ENCODE measurements around the gene FSTL1.

FSTL1 gene

DNA sequence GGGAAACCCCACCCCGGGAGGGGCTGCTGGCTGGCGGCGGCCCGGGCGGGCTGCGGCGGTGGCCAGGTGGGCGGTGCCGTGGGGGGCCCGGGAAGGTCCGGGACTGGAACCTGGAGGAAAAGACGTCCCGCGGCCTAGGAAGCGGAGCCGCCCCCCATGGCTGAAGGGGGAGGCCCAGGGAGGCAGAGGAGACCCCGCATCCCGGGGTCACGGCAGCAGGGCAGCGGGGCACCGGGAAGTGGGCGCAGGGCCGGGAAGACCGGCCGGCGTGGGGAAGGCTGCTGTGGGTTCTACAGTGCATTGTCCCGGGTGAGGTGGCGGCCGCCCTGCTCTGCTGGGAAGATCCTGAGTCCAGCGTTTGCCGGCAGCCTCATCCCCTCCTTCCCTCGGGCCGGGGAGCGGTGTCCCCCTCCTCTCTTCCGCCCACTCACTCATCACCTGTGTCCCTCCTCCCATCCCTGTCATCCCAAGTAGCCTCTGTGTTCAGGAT, 525 bp upstream of the FSTL1 start (continued):
- TF ChIP-seq, protein P1, sequence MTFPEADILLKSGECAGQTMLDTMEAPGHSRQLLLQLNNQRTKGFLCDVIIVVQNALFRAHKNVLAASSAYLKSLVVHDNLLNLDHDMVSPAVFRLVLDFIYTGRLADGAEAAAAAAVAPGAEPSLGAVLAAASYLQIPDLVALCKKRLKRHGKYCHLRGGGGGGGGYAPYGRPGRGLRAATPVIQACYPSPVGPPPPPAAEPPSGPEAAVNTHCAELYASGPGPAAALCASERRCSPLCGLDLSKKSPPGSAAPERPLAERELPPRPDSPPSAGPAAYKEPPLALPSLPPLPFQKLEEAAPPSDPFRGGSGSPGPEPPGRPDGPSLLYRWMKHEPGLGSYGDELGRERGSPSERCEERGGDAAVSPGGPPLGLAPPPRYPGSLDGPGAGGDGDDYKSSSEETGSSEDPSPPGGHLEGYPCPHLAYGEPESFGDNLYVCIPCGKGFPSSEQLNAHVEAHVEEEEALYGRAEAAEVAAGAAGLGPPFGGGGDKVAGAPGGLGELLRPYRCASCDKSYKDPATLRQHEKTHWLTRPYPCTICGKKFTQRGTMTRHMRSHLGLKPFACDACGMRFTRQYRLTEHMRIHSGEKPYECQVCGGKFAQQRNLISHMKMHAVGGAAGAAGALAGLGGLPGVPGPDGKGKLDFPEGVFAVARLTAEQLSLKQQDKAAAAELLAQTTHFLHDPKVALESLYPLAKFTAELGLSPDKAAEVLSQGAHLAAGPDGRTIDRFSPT (tag by site-specific recombination; IDR thresholded peaks at IDR 0.05) = peak; percentile 74; the same call in 1 of the 2 replicates
- TF ChIP-seq, protein P2, sequence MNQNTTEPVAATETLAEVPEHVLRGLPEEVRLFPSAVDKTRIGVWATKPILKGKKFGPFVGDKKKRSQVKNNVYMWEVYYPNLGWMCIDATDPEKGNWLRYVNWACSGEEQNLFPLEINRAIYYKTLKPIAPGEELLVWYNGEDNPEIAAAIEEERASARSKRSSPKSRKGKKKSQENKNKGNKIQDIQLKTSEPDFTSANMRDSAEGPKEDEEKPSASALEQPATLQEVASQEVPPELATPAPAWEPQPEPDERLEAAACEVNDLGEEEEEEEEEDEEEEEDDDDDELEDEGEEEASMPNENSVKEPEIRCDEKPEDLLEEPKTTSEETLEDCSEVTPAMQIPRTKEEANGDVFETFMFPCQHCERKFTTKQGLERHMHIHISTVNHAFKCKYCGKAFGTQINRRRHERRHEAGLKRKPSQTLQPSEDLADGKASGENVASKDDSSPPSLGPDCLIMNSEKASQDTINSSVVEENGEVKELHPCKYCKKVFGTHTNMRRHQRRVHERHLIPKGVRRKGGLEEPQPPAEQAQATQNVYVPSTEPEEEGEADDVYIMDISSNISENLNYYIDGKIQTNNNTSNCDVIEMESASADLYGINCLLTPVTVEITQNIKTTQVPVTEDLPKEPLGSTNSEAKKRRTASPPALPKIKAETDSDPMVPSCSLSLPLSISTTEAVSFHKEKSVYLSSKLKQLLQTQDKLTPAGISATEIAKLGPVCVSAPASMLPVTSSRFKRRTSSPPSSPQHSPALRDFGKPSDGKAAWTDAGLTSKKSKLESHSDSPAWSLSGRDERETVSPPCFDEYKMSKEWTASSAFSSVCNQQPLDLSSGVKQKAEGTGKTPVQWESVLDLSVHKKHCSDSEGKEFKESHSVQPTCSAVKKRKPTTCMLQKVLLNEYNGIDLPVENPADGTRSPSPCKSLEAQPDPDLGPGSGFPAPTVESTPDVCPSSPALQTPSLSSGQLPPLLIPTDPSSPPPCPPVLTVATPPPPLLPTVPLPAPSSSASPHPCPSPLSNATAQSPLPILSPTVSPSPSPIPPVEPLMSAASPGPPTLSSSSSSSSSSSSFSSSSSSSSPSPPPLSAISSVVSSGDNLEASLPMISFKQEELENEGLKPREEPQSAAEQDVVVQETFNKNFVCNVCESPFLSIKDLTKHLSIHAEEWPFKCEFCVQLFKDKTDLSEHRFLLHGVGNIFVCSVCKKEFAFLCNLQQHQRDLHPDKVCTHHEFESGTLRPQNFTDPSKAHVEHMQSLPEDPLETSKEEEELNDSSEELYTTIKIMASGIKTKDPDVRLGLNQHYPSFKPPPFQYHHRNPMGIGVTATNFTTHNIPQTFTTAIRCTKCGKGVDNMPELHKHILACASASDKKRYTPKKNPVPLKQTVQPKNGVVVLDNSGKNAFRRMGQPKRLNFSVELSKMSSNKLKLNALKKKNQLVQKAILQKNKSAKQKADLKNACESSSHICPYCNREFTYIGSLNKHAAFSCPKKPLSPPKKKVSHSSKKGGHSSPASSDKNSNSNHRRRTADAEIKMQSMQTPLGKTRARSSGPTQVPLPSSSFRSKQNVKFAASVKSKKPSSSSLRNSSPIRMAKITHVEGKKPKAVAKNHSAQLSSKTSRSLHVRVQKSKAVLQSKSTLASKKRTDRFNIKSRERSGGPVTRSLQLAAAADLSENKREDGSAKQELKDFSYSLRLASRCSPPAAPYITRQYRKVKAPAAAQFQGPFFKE (tag by site-specific recombination; IDR thresholded peaks at IDR 0.05; ENCODE audit: borderline replicate concordance) = no peak
- peak; percentile 28; the same call in 1 of the 2 replicates for TF ChIP-seq ZSCAN30 (tag by site-specific recombination; IDR thresholded peaks at IDR 0.05)
- TF ChIP-seq ZBTB1 (tag by site-specific recombination; IDR thresholded peaks at IDR 0.05) = no peak
- no peak for TF ChIP-seq ZNF274 (IDR thresholded peaks at IDR 0.05; ENCODE audit: low read length)
- TF ChIP-seq ZNF274 (tag by site-specific recombination; IDR thresholded peaks at IDR 0.05; ENCODE audit: borderline replicate concordance) = no peak
- peak; percentile 20; the same call in 1 of the 2 replicates for TF ChIP-seq KLF1 (tag by site-specific recombination; IDR thresholded peaks at IDR 0.05)
- TF ChIP-seq, protein P3, sequence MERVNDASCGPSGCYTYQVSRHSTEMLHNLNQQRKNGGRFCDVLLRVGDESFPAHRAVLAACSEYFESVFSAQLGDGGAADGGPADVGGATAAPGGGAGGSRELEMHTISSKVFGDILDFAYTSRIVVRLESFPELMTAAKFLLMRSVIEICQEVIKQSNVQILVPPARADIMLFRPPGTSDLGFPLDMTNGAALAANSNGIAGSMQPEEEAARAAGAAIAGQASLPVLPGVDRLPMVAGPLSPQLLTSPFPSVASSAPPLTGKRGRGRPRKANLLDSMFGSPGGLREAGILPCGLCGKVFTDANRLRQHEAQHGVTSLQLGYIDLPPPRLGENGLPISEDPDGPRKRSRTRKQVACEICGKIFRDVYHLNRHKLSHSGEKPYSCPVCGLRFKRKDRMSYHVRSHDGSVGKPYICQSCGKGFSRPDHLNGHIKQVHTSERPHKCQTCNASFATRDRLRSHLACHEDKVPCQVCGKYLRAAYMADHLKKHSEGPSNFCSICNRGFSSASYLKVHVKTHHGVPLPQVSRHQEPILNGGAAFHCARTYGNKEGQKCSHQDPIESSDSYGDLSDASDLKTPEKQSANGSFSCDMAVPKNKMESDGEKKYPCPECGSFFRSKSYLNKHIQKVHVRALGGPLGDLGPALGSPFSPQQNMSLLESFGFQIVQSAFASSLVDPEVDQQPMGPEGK (tag by site-specific recombination; IDR thresholded peaks at IDR 0.05) = peak; percentile 71
- no peak for TF ChIP-seq SCRT2 (tag by site-specific recombination; IDR thresholded peaks at IDR 0.05)
- TF ChIP-seq ZNF324 (tag by site-specific recombination; IDR thresholded peaks at IDR 0.05) = peak; percentile 70; the same call in 1 of the 2 replicates
- TF ChIP-seq KLF16 (tag by site-specific recombination; IDR thresholded peaks at IDR 0.05) = peak; percentile 84
- TF ChIP-seq, protein P4, sequence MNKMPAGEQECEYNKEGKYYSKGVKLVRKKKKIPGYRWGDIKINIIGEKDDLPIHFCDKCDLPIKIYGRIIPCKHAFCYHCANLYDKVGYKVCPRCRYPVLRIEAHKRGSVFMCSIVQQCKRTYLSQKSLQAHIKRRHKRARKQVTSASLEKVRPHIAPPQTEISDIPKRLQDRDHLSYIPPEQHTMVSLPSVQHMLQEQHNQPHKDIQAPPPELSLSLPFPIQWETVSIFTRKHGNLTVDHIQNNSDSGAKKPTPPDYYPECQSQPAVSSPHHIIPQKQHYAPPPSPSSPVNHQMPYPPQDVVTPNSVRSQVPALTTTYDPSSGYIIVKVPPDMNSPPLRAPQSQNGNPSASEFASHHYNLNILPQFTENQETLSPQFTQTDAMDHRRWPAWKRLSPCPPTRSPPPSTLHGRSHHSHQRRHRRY (tag by site-specific recombination; IDR thresholded peaks at IDR 0.05) = no peak
- TF ChIP-seq, protein P5, sequence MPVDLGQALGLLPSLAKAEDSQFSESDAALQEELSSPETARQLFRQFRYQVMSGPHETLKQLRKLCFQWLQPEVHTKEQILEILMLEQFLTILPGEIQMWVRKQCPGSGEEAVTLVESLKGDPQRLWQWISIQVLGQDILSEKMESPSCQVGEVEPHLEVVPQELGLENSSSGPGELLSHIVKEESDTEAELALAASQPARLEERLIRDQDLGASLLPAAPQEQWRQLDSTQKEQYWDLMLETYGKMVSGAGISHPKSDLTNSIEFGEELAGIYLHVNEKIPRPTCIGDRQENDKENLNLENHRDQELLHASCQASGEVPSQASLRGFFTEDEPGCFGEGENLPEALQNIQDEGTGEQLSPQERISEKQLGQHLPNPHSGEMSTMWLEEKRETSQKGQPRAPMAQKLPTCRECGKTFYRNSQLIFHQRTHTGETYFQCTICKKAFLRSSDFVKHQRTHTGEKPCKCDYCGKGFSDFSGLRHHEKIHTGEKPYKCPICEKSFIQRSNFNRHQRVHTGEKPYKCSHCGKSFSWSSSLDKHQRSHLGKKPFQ (tag by site-specific recombination; IDR thresholded peaks at IDR 0.05) = no peak
- TF ChIP-seq SP3 (tag by site-specific recombination; IDR thresholded peaks at IDR 0.05) = peak; percentile 73
- TF ChIP-seq, protein P6, sequence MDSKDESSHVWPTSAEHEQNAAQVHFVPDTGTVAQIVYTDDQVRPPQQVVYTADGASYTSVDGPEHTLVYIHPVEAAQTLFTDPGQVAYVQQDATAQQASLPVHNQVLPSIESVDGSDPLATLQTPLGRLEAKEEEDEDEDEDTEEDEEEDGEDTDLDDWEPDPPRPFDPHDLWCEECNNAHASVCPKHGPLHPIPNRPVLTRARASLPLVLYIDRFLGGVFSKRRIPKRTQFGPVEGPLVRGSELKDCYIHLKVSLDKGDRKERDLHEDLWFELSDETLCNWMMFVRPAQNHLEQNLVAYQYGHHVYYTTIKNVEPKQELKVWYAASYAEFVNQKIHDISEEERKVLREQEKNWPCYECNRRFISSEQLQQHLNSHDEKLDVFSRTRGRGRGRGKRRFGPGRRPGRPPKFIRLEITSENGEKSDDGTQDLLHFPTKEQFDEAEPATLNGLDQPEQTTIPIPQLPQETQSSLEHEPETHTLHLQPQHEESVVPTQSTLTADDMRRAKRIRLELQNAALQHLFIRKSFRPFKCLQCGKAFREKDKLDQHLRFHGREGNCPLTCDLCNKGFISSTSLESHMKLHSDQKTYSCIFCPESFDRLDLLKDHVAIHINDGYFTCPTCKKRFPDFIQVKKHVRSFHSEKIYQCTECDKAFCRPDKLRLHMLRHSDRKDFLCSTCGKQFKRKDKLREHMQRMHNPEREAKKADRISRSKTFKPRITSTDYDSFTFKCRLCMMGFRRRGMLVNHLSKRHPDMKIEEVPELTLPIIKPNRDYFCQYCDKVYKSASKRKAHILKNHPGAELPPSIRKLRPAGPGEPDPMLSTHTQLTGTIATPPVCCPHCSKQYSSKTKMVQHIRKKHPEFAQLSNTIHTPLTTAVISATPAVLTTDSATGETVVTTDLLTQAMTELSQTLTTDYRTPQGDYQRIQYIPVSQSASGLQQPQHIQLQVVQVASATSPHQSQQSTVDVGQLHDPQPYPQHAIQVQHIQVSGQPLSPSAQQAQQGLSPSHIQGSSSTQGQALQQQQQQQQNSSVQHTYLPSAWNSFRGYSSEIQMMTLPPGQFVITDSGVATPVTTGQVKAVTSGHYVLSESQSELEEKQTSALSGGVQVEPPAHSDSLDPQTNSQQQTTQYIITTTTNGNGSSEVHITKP (tag by site-specific recombination; IDR thresholded peaks at IDR 0.05) = 0 out of 2 replicates have a peak, but pooled peaks have one; percentile 5
- peak; percentile 79 for TF ChIP-seq ZFHX2 (tag by site-specific recombination; conservative IDR thresholded peaks at IDR 0.05)
- TF ChIP-seq ZIC2 (tag by site-specific recombination; IDR thresholded peaks at IDR 0.05) = peak; percentile 52; the same call in 1 of the 2 replicates
- TF ChIP-seq KLF10 (tag by site-specific recombination; IDR thresholded peaks at IDR 0.05) = peak; percentile 42; the same call in 1 of the 2 replicates
- TF ChIP-seq MEIS1 (CRISPR knock-in tag; IDR thresholded peaks at IDR 0.05; ENCODE audit: borderline replicate concordance) = no peak
- no peak for TF ChIP-seq HOXD13 (CRISPR knock-in tag; IDR thresholded peaks at IDR 0.05; ENCODE audit: borderline replicate concordance)
- no peak for TF ChIP-seq GLI2 (tag by site-specific recombination; IDR thresholded peaks at IDR 0.05; ENCODE audit: borderline replicate concordance, low read depth)
- TF ChIP-seq ZEB2 (tag by site-specific recombination; IDR thresholded peaks at IDR 0.05) = no peak
- no peak for TF ChIP-seq ZNF664 (tag by site-specific recombination; IDR thresholded peaks at IDR 0.05)
